ENCODE measurements around the gene IGLL5. TPM values are rescaled to one million over a fixed set of nuclear protein-coding genes. Genes with fewer than 3 reads are reported as not detected.
"Not testable (repeated sequence)": the region's sequence is repeated elsewhere in the genome, so short reads cannot be mapped to it uniquely, and the experiment has no call there.

IGLL5 gene
- total RNA-seq, 1 donor from 2014 or later, result not detected

DNA sequence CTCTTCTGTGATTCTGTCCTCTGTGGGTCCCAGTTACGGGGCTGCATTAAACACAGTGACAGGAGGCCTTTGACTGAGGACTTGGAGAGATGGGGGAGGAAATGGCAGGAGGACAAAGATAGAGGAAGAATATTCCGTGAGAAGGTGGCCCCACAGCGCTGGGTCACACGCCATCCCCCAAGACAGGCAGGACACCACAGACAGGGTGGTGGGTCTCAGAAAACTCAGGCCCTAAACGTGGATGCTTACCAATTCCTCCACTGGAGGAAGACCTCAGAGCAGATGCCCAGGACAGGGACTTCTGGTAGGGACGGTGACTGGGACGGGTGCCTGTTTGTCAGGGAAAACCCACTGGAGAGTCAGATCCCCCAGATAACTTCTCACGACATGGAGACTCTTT lies 34.0 kb downstream of the IGLL5 start:
- Histone ChIP-seq H3K27ac (ENCODE audit: low read depth, low read length) (no peak overlapping the region), H3K4me3 (ENCODE audit: low read length in 3 of 3) (no peak overlapping the region), H3K36me3 (ENCODE audit: control insufficient read depth in 3 of 3, insufficient read depth in 3 of 3, low read length in 3 of 3) (no peaks in the 10 kb centered on the region), H3K9me3 (ENCODE audit: control insufficient read depth in 3 of 3, low read length in 3 of 3) (no peaks in the 10 kb centered on the region), H3K27me3 (ENCODE audit: control insufficient read depth in 3 of 3, insufficient read depth in 3 of 3, low read length in 3 of 3) (peaks cover 2 to 16% (median 8%) of the 10 kb centered on the region in 3 donors), H3K4me1 (ENCODE audit: control insufficient read depth in 3 of 3, insufficient read depth in 3 of 3, low read length in 3 of 3) (no peaks in the 10 kb centered on the region), H3K9ac (ENCODE audit: low read depth in 1 of 3, low read length in 3 of 3) (no peak overlapping the region)

- H3K36me3 ChIP-seq (ENCODE audit: control insufficient read depth in 3 of 3, insufficient read depth in 3 of 3, low read length in 3 of 3); H3K9me3 ChIP-seq (ENCODE audit: control insufficient read depth in 3 of 3, low read length in 3 of 3); H3K4me1 ChIP-seq (ENCODE audit: control insufficient read depth in 3 of 3, insufficient read depth in 3 of 3, low read length in 3 of 3); H3K4me3 ChIP-seq (ENCODE audit: low read length in 3 of 3); H3K9ac ChIP-seq (ENCODE audit: low read depth in 1 of 3, low read length in 3 of 3); H3K27ac ChIP-seq (ENCODE audit: low read depth, low read length): not testable (repeated sequence)
- peaks cover 2 to 15% (median 10%) of the 10 kb centered on the region in 3 donors for H3K27me3 ChIP-seq (ENCODE audit: control insufficient read depth in 3 of 3, insufficient read depth in 3 of 3, low read length in 3 of 3)
Measured at GRCh38 chr22:22922092-22922953, 34.7 kb downstream of the IGLL5 start.

GRCh38 chr22:22922954-22923319 lies 35.3 kb downstream of the IGLL5 start:
- Histone ChIP-seq H3K27ac (ENCODE audit: low read depth, low read length) (no peak overlapping the region), H3K27me3 (ENCODE audit: control insufficient read depth in 3 of 3, insufficient read depth in 3 of 3, low read length in 3 of 3) (peaks cover 2 to 16% (median 16%) of the 10 kb centered on the region in 3 donors), H3K4me1 (ENCODE audit: control insufficient read depth in 3 of 3, insufficient read depth in 3 of 3, low read length in 3 of 3) (no peaks in the 10 kb centered on the region), H3K36me3 (ENCODE audit: control insufficient read depth in 3 of 3, insufficient read depth in 3 of 3, low read length in 3 of 3) (no peaks in the 10 kb centered on the region), H3K4me3 (ENCODE audit: low read length in 3 of 3) (no peak overlapping the region), H3K9me3 (ENCODE audit: control insufficient read depth in 3 of 3, low read length in 3 of 3) (no peaks in the 10 kb centered on the region), H3K9ac (ENCODE audit: low read depth in 1 of 3, low read length in 3 of 3) (no peak overlapping the region)

DNA sequence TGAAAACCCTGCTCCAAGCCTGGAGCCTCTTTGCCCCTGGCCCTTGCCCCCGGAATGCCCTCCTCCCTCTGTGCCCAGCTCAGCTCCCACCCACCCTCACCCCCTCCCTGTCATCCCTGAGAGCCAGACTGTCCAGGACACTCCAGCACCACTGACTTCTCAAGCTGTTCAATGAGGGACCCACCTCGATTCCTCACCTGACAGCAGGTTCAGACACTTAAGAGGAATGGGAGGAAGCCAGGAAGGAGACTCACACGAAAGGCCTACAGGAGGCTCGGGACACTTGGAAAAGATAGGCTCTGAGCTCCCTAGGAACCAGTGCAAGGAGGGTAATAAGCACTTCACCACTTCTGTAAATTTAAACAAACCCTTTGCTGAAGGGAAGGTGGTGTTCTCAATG lies 35.8 kb downstream of the IGLL5 start:
- Histone ChIP-seq H3K36me3 (ENCODE audit: control insufficient read depth in 3 of 3, insufficient read depth in 3 of 3, low read length in 3 of 3) (no peaks in the 10 kb centered on the region), H3K4me1 (ENCODE audit: control insufficient read depth in 3 of 3, insufficient read depth in 3 of 3, low read length in 3 of 3) (no peaks in the 10 kb centered on the region), H3K9ac (ENCODE audit: low read depth in 1 of 3, low read length in 3 of 3) (no peak overlapping the region), H3K27ac (ENCODE audit: low read depth, low read length) (no peak overlapping the region), H3K27me3 (ENCODE audit: control insufficient read depth in 3 of 3, insufficient read depth in 3 of 3, low read length in 3 of 3) (peaks cover 2 to 18% (median 17%) of the 10 kb centered on the region in 3 donors), H3K4me3 (ENCODE audit: low read length in 3 of 3) (no peak overlapping the region), H3K9me3 (ENCODE audit: control insufficient read depth in 3 of 3, low read length in 3 of 3) (no peaks in the 10 kb centered on the region)

DNA sequence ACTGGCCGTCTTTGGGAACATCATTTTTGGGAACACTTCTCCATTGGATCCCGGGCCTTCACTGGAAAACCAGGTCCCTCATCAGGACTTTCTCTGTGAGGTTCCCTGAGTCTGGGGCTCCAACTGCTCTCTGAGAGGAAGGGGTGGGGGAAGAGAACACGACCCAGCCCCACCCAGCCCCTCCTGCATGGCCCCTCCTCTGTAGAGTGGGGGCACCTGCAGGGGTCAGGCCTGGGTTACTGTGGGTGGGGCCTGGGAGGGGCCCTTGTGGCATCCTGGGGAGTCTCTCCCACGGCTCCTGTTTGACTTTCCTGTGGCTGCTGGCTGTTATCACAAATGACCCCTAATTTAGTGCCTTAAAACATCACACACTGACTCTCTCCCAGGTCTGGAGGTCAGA lies 36.3 kb downstream of the IGLL5 start:
- H3K9ac ChIP-seq (ENCODE audit: low read depth in 1 of 3, low read length in 3 of 3), result no peak overlapping the region
- H3K27me3 ChIP-seq (ENCODE audit: control insufficient read depth in 3 of 3, insufficient read depth in 3 of 3, low read length in 3 of 3), result peaks cover 2 to 18% (median 17%) of the 10 kb centered on the region in 3 donors
- no peaks in the 10 kb centered on the region for H3K9me3 ChIP-seq (ENCODE audit: control insufficient read depth in 3 of 3, low read length in 3 of 3)
- H3K27ac ChIP-seq (ENCODE audit: low read depth, low read length), result no peak overlapping the region
- H3K36me3 ChIP-seq (ENCODE audit: control insufficient read depth in 3 of 3, insufficient read depth in 3 of 3, low read length in 3 of 3), result no peaks in the 10 kb centered on the region
- no peak overlapping the region for H3K4me3 ChIP-seq (ENCODE audit: low read length in 3 of 3)
- H3K4me1 ChIP-seq (ENCODE audit: control insufficient read depth in 3 of 3, insufficient read depth in 3 of 3, low read length in 3 of 3), result no peaks in the 10 kb centered on the region

- Histone ChIP-seq H3K4me3 (ENCODE audit: low read length in 3 of 3) (no peak overlapping the region), H3K4me1 (ENCODE audit: control insufficient read depth in 3 of 3, insufficient read depth in 3 of 3, low read length in 3 of 3) (no peaks in the 10 kb centered on the region), H3K27ac (ENCODE audit: low read depth, low read length) (no peak overlapping the region), H3K27me3 (ENCODE audit: control insufficient read depth in 3 of 3, insufficient read depth in 3 of 3, low read length in 3 of 3) (peaks cover 2 to 23% (median 17%) of the 10 kb centered on the region in 3 donors), H3K9ac (ENCODE audit: low read depth in 1 of 3, low read length in 3 of 3) (no peak overlapping the region), H3K36me3 (ENCODE audit: control insufficient read depth in 3 of 3, insufficient read depth in 3 of 3, low read length in 3 of 3) (no peaks in the 10 kb centered on the region), H3K9me3 (ENCODE audit: control insufficient read depth in 3 of 3, low read length in 3 of 3) (no peaks in the 10 kb centered on the region)
Measured at GRCh38 chr22:22924369-22925145, 36.9 kb downstream of the IGLL5 start.

DNA sequence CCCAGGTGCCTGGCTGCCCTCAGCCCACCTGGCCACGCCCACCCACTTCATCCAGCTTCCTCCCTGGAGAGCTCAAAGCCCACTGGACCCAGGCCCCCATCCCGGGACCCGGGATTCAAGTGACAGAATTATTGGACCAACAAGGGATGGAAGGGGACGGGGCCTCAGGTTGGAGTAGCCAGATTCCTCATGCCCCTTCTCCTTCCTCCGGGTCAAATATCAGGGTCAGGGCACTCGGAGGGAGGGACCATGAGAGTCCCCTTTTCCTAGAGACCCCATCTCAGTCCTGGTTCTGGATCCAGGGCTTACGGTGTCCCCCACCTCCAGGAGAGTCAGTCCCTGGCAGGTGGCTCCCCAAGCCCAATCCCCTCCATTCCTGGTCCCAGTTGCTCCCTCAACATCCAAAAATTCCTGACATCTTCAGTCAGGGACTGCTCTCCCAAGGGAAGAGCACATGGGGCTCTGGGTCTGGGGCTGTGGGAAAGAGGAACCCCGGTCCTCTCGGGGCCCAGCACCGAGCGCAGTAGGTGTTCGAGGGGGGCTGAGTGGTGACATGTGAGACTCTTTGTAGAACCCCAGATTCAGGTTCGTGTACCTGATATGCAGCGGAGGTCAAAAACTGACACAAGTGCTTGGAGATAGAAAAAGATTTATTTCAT lies 37.7 kb downstream of the IGLL5 start:
- Histone ChIP-seq H3K27me3 (ENCODE audit: control insufficient read depth in 3 of 3, insufficient read depth in 3 of 3, low read length in 3 of 3) (peaks cover 5 to 23% (median 17%) of the 10 kb centered on the region in 3 donors), H3K36me3 (ENCODE audit: control insufficient read depth in 3 of 3, insufficient read depth in 3 of 3, low read length in 3 of 3) (no peaks in the 10 kb centered on the region), H3K4me3 (ENCODE audit: low read length in 3 of 3) (no peak overlapping the region), H3K9me3 (ENCODE audit: control insufficient read depth in 3 of 3, low read length in 3 of 3) (no peaks in the 10 kb centered on the region), H3K27ac (ENCODE audit: low read depth, low read length) (no peak overlapping the region), H3K4me1 (ENCODE audit: control insufficient read depth in 3 of 3, insufficient read depth in 3 of 3, low read length in 3 of 3) (no peaks in the 10 kb centered on the region), H3K9ac (ENCODE audit: low read depth in 1 of 3, low read length in 3 of 3) (no peak overlapping the region)

GRCh38 chr22:22925805-22926369 lies 38.3 kb downstream of the IGLL5 start:
- Histone ChIP-seq H3K9ac (ENCODE audit: low read depth in 1 of 3, low read length in 3 of 3) (no peak overlapping the region), H3K4me1 (ENCODE audit: control insufficient read depth in 3 of 3, insufficient read depth in 3 of 3, low read length in 3 of 3) (no peaks in the 10 kb centered on the region), H3K36me3 (ENCODE audit: control insufficient read depth in 3 of 3, insufficient read depth in 3 of 3, low read length in 3 of 3) (no peaks in the 10 kb centered on the region), H3K27ac (ENCODE audit: low read depth, low read length) (no peak overlapping the region), H3K27me3 (ENCODE audit: control insufficient read depth in 3 of 3, insufficient read depth in 3 of 3, low read length in 3 of 3) (peaks cover 5 to 29% (median 17%) of the 10 kb centered on the region in 3 donors), H3K9me3 (ENCODE audit: control insufficient read depth in 3 of 3, low read length in 3 of 3) (no peaks in the 10 kb centered on the region), H3K4me3 (ENCODE audit: low read length in 3 of 3) (no peak overlapping the region)

DNA sequence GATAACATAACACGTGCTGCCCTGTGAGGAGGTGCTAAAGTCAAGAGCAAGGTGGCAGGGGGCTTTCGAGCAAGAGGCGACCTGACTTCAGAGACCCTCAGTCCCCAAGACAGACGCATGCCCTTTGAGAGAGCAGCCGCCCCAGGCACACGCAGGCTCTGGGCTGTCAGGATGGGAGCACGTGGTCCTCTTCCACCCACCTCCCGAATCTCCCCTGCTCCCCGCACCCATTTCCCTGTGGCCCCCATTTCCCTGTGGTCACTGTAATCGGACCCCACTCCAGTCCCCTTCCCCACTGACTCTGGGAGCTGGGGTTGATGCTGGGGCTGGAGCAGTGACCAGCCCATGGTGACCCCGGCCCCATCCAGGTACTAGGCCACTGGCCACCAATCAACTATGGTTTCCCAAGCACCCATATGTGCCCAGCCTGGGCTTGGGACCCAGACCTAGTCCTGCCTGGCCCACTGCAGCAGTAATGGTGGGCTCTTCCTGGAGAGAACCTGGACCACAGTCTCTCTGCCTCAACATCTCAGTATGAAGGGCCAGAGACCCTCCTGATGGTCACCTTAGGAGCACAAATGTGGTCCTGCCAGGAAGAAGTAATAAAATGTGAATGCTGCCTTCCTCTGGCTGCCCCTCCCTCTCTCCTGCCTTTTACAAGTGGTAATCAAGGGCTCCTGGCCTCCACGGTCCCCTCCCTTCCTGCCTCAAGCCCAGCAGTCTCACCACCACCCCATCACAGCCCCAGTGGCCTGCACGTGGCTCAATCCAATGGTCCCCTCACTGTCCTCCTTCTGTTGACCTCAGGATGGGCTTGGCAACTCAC lies 39.0 kb downstream of the IGLL5 start:
- Histone ChIP-seq H3K9me3 (ENCODE audit: control insufficient read depth in 3 of 3, low read length in 3 of 3) (no peaks in the 10 kb centered on the region), H3K27me3 (ENCODE audit: control insufficient read depth in 3 of 3, insufficient read depth in 3 of 3, low read length in 3 of 3) (peaks cover 5 to 30% (median 17%) of the 10 kb centered on the region in 3 donors), H3K4me1 (ENCODE audit: control insufficient read depth in 3 of 3, insufficient read depth in 3 of 3, low read length in 3 of 3) (no peaks in the 10 kb centered on the region), H3K9ac (ENCODE audit: low read depth in 1 of 3, low read length in 3 of 3) (no peak overlapping the region), H3K36me3 (ENCODE audit: control insufficient read depth in 3 of 3, insufficient read depth in 3 of 3, low read length in 3 of 3) (no peaks in the 10 kb centered on the region), H3K4me3 (ENCODE audit: low read length in 3 of 3) (no peak overlapping the region), H3K27ac (ENCODE audit: low read depth, low read length) (no peak overlapping the region)
